GM18499 (cell line): ENCODE results near the gene ENO4.

Experiments
- ATAC-seq: cut with Tn5 transposase; IDR thresholded peaks from one replicate; pipeline ENCODE4 v1.9.1; 2021; ENCODE audit warnings: moderate number of reproducible peaks; ENCODE audit not compliant: insufficient read depth, unreplicated experiment

ENO4 gene

DNA sequence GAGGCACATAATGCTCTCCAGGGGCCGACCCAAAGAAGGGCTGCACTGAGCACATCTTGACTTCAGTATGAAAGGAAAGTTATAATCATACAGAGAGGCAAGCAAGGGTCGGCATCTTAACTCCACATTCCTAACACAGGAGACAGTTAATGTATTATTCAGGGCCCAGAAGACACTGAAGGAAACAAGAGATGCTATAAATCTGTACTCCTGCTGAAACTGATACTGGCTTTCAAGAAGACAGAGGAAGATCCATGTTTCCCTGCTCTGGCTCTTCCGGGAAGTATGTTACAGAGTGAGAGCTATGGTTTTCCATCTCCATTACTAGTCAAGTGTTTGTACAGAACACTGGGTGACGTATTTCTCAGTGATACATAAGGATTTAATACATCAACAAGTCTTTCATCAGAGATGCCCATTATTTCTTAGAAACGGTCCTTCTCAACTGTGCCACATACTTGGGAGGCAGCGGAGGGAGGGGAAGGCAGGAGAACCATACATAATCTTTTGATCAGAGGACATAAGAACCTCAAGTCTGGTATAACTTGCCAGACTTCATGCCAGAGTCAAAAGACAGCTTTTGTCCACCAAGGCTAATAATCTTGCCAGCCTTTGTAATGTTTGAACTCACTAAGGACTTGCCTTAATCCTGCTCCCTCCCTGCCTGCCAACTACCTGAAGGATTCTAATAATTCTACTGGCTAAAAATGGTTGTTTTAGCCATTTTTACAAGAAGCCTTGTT, 58.1 kb downstream of the ENO4 start:
- no peak for ATAC-seq

DNA sequence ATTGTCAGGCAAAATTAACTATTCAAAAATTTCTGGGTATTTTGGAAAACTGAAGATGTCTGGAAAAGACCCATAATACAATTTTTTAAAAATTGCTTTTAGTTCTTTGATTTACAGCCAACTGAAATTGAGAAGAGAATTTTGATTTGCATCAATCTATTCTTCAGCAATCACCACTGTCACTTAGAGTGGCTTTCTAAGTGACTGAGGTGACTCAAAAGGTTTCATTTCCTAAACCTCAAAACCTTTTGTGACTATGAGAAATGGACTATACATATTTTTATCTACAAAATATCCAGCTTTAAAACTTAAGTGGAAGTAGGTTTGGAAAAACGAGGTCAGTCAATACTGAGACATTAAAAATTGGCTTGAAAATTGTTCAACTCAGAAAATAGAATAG, 60.0 kb downstream of the ENO4 start:
- no peak for ATAC-seq

DNA sequence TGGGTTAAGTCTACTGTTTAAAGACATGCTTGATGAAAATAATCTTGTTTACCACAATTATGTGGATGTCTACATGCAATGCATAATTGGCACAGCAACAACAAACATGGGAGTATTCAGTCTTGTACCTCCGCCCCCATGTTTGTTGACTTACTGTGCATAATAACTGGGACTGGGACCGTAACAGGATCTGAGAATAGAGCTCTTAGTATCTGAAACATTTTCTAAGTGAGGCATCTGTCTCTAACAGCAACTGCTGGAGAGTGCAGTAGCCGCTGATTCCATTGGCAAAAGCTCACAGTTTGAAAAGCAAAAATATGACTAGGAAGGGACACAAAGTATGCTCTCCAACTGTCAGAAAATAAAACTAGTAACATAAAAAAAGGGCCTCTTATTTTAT, 61.6 kb downstream of the ENO4 start:
- no peak for ATAC-seq

DNA sequence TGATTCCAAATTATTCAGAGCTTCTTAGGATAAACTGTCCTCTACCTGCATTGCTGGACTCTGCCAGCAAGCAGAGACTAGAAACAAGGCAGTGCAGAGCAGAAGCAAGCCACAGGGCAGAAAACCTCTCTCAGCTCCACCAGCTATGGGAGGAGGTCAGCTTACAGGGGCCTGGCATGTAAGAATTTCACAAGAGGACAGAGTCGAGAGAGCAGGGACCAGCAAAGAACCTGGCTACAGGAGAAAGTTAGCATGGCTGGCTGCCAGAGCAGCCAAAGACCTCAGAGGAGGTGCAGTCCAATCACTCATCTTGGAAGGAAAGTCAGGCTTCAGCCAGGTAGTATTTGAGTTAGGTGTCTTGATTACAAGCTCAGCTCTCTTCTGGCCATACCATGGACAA, 62.9 kb downstream of the ENO4 start:
- no peak for ATAC-seq

DNA sequence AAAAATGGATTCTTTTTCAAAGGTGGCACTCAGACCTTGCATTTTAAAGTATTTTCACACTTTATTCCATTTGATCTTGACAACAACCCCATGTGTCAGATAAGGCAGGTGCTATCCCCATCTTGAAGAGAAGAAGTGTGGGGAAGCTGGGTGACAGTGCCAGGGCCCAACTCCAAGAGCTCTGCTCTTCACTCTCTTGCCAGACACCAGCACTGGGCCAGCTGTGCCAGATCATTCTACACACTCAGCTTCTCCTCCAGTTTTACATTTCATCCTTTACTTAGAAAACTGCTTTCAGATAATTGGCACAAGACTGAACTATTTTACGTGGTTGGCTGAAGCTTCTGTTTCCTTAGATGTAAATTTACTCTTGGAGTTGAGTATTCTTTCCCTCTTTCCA, 64.4 kb downstream of the ENO4 start:
- ATAC-seq = no peak

DNA sequence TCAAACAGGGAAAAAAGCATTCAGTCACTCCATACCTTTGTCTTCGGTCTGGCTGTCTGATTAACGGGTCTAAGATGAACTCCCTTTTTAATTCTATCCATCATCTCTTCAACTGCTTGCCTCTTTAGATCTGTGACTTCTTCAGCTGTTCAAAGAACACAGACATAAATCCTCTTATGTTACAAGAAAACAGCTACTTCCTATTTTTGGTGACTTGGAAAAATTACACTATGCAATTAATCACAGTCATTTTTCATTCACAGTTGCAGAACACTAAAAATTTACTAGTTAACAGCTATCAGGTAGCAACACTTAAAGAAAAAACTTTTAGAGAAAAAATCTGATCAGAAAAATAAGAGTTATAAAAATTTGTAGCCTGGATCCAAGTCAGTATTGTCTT, 66.0 kb downstream of the ENO4 start:
- no peak for ATAC-seq

DNA sequence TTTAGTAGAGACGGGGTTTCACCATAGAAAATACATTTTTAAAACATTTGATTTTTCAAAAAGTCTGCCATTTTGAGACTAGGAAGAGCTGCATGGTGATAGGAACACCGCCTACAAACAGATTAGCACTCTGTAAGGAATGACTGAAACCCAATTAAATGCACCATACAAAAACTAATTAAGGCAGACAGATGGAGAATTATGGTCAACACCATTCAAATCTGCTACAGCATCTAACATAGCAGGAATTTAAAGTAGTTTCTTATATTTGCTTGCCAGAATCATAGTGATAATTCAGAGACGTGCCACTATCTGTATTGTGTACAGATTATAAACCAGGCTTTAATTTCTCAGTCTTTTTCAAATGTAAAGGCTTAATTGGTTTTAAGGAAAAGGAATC, 68.2 kb downstream of the ENO4 start:
- ATAC-seq = no peak

DNA sequence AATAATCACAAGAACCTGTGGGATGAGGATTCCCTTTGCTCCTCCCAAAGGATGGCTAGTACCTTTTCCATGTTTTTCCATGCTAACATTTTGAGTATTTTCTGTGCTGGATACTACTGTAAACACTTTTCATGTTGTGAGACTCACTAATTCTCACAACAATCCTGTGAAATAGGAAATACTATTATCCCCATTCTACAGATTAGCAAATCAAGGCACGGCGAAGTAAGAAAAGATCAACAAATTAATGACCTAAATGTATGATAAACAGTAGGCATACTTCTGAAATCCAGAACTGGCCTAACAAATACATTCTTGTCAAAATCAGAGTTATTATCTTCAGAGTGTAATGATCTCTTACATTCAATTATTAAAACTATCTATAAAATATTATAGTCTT, 69.3 kb downstream of the ENO4 start:
- ATAC-seq = no peak

DNA sequence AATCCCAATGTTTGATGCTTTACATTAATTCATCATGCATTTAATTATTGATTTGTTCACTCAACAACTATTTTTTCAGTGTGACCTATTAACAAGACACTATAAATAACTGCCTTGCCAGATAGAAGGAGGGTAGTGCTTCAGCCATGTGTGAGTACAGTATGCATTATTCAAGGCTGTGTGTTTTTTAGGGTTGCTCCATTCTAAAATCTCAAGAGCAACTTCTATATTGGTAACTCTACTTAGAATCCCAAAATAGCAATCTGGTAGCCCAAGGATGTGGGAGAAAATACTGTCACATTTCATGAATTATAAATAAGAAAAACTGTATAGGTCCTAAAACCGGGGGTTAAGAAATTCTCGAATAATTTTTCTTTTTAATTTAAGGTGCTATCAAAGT, 69.9 kb downstream of the ENO4 start:
- no peak for ATAC-seq

DNA sequence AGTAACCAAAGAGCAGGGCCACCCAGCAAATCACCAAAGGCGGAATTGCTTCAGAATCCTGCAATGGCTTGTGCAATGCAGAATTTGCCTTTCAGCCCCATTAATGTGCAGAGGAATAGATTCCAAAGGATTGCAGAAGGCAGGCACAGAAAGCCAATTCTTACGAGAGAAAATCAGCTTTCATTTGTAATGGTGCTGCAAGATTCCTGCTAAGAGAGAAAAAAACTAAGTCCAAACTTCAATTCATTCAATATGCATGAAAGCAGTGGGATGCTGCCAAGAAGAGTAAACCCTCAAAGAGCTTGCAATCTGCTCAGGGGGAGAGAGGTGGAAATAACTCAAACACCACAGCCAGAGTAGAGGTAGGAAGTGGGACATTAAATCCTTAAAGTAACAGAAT, 70.4 kb downstream of the ENO4 start:
- ATAC-seq = no peak

DNA sequence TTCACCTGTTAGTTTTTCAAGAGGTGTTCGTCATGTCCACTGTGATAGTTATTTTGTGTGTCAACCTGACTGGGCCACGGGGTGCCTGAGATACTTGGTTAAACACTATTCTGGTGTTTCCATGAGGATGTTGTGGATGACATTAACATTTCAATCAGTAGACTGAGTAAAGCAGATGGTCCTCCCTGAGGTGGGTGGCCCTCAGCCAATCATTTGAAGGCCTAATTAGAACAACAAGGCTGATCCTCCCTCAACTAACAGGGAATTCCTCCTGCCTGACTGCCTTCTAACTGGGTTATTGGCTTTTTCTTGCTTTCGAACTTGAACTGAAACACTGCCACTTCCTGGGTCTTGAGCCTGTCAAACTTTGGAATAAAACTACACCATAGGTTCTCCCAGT, 75.8 kb downstream of the ENO4 start:
- no peak for ATAC-seq

DNA sequence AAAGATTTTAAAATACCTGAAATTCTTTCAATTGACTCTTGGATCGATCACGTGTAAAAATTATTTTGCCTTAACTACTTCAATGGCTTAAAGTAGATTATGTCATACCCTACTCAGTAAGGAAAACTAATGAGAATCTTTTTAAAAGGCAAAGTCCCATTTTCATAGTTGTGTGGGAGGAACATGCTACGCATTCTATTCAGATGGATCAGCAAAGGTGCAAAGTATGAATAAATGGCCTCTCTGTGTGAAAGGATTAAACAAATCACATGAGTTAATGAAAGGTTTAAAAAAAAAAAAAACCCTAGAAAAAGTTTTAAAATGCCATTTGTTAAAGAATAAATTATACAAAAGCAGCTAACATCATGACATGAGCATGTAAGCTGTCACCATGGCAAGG, 77.1 kb downstream of the ENO4 start:
- ATAC-seq = no peak

DNA sequence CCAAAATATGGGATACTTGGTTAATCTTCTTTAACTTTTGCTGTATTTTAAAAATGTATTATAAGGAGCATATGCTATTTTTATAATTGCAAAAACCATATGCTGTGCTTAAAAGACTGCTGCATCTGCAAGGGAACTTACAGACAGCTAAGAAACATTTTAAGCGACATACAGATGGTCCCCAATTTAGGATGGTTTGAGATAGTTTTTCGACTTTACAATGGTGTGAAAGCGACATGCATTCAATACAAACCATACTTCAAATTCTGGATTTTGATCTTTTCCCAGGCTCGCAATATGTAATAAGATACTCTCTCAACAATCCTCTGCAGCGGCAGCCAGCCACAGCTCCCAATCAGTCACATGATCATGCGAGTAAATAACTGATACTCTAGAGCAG, 82.5 kb downstream of the ENO4 start:
- no peak for ATAC-seq
